H1 (cell line): ENCODE measurements around the gene MID2. TPM values are rescaled to one million over a fixed set of nuclear protein-coding genes. Genes with fewer than 3 reads are reported as not detected.

ENCODE experiments used
- ATF3 ChIP-seq: IDR thresholded peaks from 2 replicates; pipeline ENCODE4 v1.6.1; 2011; ENCODE audit warnings: low read depth, mild to moderate bottlenecking, low read length; ENCODE audit not compliant: insufficient read depth
- BCL11A ChIP-seq, 2 experiments: IDR thresholded peaks; one replicate each; pipeline ENCODE4 v1.6.1; 2011; ENCODE audit warnings: low read depth in 2 of 2, low read length in 2 of 2, mild to moderate bottlenecking in 2 of 2
- CTBP2 ChIP-seq: IDR thresholded peaks from 2 replicates; pipeline ENCODE4 v1.7.0; 2011; ENCODE audit warnings: borderline replicate concordance, mild to moderate bottlenecking, moderate library complexity, mixed read lengths, low read length; ENCODE audit not compliant: insufficient read depth, insufficient read length
- E2F6 ChIP-seq: IDR thresholded peaks from 2 replicates; pipeline ENCODE4 v1.6.1; 2012; ENCODE audit warnings: inconsistent platforms
- MAX ChIP-seq: IDR thresholded peaks from 2 replicates; pipeline ENCODE4 v1.6.1; 2012; ENCODE audit warnings: inconsistent platforms
- PHF8 ChIP-seq: fragments of 200-600 bp; sonication (generic); conservative IDR thresholded peaks from 2 replicates; pipeline ENCODE4 v1.7.1; 2012; ENCODE audit warnings: low read depth, mild to moderate bottlenecking, inconsistent platforms, low read length, moderate library complexity
- POLR2AphosphoS5 ChIP-seq: IDR thresholded peaks from 2 replicates; pipeline ENCODE4 v1.6.1; 2011; ENCODE audit warnings: low read depth, low read length
- SAP30 ChIP-seq: fragments of 300-600 bp; sonication (generic); IDR thresholded peaks from 2 replicates; pipeline ENCODE4 v1.7.1; 2012; ENCODE audit warnings: low read length, moderate library complexity, mild to moderate bottlenecking, inconsistent platforms; ENCODE audit not compliant: insufficient read depth, insufficient replicate concordance
- SP4 ChIP-seq: IDR thresholded peaks from 2 replicates; pipeline ENCODE4 v1.6.1; 2012; ENCODE audit warnings: low read length, inconsistent platforms
- USF2 ChIP-seq: IDR thresholded peaks from 2 replicates; pipeline ENCODE4 v1.6.1; 2011; ENCODE audit warnings: low read length, improper control_type of control experiment
- ZNF274 ChIP-seq: IDR thresholded peaks from 2 replicates; pipeline ENCODE4 v1.7.0; 2012; ENCODE audit warnings: low read length, borderline replicate concordance; ENCODE audit errors: extremely low read depth
- polyA plus RNA-seq, 7 experiments: library from polyadenylated mRNA; depleted of rRNA in 3 of 7; stranded (reverse) in 5 of 7; unstranded in 2 of 7; fragments of >200 nt in 5 of 7; fragments of 200-250 nt in 2 of 7; gene quantifications; 1 replicate in 5 of 7; 2 replicates in 1 of 7; 4 replicates in 1 of 7; pipeline versions ENCODE4 v1.2.1 to v1.2.3, GENCODE V29; 2011 to 2013; ENCODE audit warnings: missing spikeins in 2 of 7, mixed read lengths in 2 of 7
- total RNA-seq: library from RNA; stranded (reverse); fragmentation: NEBNext Ultra II Directional; extraction: Animal tissue kit (Norgen Biotek cat#: 25700); gene quantifications from 2 replicates; pipeline ENCODE4 v1.2.1, GENCODE V29; 2021

The MID2 gene
- total and polyA plus RNA-seq, 2 of the 8 experiments (the other 6 are each of a cell fraction or from before 2014, with no cell fraction given), result 0.98 to 1.7 TPM

- TF ChIP-seq USF2 (no peak), ATF3 (no peak), BCL11A (IDR thresholded peaks at IDR 0.05; ENCODE audit: low read depth in 2 of 2, low read length in 2 of 2) (no peak), POLR2AphosphoS5 (no peak), CTBP2 (no peak), SAP30 (no peak), PHF8 (no peak), ZNF274 (no peak), E2F6 (no peak), MAX (no peak), SP4 (no peak)
Observed at GRCh38 chrX:107834275-107835201, 8.9 kb downstream of the MID2 start (continued).
